ENCODE data around the gene MARCHF10.
A peak's percentile ranks its signal among the peaks of the same experiment; 100 is the strongest.

Gene MARCHF10

GRCh38 chr17:62664336-62665120, 143.6 kb downstream of the MARCHF10 start:
- DNase-seq (ENCODE audit: low read depth in 1 of 2, low spot score in 1 of 2): no peak

GRCh38 chr17:62663304-62663703, 144.8 kb downstream of the MARCHF10 start:
- no peak for DNase-seq (ENCODE audit: low read depth in 1 of 2, low spot score in 1 of 2)

DNA sequence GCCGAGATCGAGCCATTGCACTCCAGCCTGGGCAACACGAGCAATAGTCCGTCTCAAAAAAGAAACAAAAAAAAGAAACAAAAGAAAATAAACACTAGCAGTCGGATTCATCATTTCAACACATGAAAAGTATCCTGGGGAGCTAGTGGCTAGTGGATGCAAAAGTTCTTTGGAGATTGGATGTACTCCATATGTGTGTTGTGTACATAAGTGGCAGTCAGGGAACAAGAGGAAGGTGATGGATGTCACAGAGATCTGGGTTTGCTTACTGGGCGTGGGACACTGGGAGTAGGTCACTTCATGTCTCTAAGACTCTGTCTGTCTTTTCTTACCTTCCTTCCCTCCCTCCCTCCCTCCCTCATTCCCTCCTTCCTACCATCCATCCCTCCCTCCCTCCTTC, 145.3 kb downstream of the MARCHF10 start:
- DNase-seq (ENCODE audit: low read depth in 1 of 2, low spot score in 1 of 2): no peak

DNA sequence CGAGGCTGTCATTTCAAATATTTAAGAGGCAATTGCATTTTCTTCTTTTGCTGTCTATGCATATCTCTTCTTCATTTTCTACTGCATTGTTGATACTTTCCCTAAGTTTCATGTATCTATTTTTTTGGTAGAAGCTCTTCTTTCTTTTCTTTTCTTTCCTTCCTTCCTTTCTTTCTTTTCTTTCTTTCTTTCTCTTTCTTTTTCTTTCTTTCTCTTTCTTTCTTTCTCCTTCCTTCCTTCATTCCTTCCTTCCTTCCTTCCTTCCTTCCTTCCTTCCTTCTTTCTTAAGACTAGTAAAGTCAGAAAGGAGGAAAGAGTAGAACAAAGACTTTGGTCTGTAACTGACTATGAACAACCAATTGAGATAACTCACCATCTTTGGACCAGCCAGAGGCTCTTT, 146.8 kb downstream of the MARCHF10 start:
- no peak for DNase-seq (ENCODE audit: low read depth in 1 of 2, low spot score in 1 of 2)

DNA sequence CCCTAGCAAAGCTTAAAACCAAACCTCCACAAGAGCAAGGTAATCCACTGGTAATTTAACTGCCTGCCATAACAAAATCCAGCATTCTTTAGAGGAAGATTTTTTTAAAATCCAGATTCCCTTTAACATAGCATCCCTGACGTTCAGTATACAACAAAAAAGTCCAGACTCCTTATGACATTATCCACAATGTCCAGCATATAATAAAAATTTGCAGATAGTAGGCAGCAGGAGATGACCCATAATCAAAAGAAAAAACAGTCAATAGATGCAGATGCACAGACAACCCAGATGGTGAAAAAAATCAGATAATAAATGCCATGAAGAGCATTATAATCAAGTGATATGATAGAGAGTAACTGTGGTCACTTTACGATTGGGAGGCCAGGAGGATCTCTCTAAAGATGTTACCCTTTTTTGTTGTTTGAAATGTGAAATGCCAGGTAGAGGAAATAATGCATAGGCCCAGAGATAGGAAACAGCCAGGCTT, 147.4 kb downstream of the MARCHF10 start:
- DNase-seq (ENCODE audit: low read depth in 1 of 2, low spot score in 1 of 2): no peak

DNA sequence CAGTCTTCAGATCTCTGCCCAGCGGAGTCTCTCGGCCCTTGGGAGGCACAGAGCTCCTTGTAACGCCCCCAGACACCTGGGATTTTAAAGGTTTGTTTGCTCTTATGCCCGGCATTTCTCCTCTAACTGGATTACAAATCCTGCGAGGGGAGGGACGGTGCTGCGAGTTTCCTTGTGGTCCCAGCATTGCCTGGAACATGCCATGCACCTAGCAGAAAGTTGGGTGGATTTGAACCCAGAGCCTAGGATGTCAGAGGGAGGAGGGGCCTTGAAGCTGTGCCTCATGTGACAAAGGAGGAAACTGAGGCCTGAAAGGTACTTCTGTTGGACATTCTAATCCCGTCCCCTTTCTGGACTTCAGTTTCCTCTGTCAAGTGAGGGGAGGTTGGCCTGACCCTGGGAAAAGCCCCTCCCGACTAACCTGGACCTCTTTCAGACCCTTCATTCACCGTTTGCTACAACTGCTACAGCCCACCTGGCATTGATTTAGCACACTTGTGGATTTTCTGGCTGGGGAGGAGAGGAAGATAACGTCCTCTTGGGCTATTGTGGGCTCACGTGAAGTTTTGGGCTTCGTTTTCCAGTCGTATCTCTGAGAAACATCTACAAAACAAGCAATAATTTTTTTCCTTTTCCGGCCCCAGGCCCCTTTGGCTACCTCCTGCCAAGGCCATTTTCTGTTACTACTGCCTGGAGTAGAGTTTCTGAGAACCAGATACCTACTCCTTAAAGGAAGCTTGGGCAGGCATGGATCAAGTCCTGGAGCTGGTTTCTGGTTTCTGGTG, 149.8 kb downstream of the MARCHF10 start:
- DNase-seq (ENCODE audit: low read depth in 1 of 2, low spot score in 1 of 2): no peak

DNA sequence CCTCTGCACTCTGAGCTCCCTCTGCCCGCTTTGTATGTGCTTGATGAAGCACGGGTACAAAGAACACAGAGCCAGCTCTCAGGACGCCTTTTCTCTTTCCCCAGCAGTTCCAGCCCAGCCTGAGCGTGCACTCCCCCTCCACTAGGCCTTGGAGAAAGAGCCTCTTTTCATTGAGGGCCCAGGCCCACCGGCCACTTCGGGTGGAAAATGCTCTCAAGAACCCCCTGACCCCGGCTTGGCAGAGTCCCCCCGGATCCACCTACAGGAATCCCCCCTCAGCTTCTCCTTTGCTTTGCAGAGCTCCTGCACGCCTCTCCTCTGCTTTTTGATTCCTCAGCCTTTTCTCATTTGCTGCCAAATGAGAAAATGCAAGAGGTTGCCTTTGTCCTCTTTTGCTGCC, 150.4 kb downstream of the MARCHF10 start:
- DNase-seq (ENCODE audit: low read depth in 1 of 2, low spot score in 1 of 2): no peak

GRCh38 chr17:62657145-62657665, 150.9 kb downstream of the MARCHF10 start:
- DNase-seq (ENCODE audit: low read depth in 1 of 2, low spot score in 1 of 2): no peak

- no peak for DNase-seq (ENCODE audit: low read depth in 1 of 2, low spot score in 1 of 2)
Observed at GRCh38 chr17:62656446-62656845, 151.7 kb downstream of the MARCHF10 start.

DNA sequence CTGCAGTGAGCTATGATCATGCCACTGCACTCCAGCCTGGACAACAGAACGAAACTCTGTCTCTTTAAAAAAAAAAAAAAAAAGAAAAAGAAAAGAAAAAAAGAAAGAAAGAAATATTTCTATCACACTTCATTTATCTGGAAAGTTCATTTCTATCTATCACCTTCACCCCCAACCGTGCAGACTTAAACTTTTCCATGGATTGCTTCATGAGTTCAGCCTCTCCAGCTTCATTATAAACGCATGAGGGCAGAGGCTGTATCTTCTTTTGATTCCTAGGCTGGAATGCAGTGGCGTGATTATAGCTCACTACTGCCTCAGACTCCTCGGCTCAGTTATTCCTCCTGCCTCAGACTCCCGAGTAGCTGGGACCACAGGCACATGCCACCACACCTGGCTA, 152.5 kb downstream of the MARCHF10 start:
- DNase-seq (ENCODE audit: low read depth in 1 of 2, low spot score in 1 of 2): no peak

- DNase-seq (ENCODE audit: low read depth in 1 of 2, low spot score in 1 of 2): no peak
Observed at GRCh38 chr17:62653826-62654761, 154.0 kb downstream of the MARCHF10 start.

DNA sequence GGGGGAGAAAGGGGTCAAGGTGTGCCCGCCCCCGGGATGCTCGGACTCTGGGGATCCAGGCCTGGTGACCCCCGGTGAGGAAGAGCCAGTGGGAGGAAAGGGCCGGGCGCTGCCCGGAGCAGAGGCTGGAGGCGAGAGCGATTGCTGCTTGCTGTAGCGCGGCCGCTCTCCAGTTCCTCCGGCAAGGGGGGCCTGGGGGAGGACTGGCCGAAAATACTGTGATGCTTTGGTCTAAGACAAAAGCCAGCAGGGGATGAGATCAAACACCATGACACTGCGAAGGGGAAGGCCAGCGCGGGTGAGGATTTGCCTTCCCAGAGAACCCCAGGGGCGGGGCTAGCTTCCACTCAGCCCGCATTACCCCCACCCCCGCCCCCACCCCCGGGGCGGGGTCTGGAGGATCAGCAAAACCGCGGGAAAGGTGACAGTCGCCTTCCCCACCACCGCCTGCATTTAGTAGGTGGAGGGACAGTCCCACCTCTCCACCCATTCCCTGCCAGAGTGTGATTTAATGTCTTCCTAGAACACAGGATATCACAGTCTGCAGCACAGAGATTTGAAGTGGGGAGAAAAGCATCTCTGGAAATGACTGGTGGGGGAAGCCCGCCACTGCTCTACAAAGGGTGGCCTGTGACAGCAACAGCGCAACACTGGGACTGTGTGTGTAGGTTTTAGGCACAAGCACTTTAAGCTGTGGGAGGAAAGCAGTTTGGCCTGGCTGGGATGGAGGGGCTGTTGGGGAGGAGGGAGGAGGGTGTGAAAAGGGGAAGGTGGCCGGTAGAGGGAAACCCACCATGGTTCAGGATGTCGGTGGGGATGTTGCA, 154.9 kb downstream of the MARCHF10 start:
- peak in 1 of 2 donors; percentile 67 for DNase-seq (ENCODE audit: low read depth in 1 of 2, low spot score in 1 of 2)

GRCh38 chr17:62652251-62653001, 155.7 kb downstream of the MARCHF10 start:
- DNase-seq (ENCODE audit: low read depth in 1 of 2, low spot score in 1 of 2): no peak
